GM10266 (cell line): ENCODE results near the gene UBE2S.
"Not testable (repeated sequence)": the region's sequence is repeated elsewhere in the genome, so short reads cannot be mapped to it uniquely, and the experiment has no call there.

Source experiments
- DNase-seq: peaks from one replicate; pipeline ENCODE4 v3.0.0; 2012; ENCODE audit errors: extremely low spot score
- CTCF ChIP-seq: IDR thresholded peaks from 2 replicates; pipeline ENCODE4 v1.5.1; 2012; ENCODE audit warnings: mild to moderate bottlenecking, low read depth; ENCODE audit not compliant: control insufficient read depth, insufficient read depth; ENCODE audit errors: missing control alignments

The UBE2S gene

GRCh38 chr19:55451965-55452748 lies 44.6 kb upstream of the UBE2S start:
- no peak for DNase-seq
- TF ChIP-seq CTCF, result no peak

GRCh38 chr19:55451163-55451964 lies 43.8 kb upstream of the UBE2S start:
- no peak for DNase-seq
- TF ChIP-seq CTCF, result no peak

- no peak for DNase-seq
- TF ChIP-seq CTCF, result no peak
These were observed 41.9 kb upstream of the UBE2S start for GRCh38 chr19:55449469-55449868.

GRCh38 chr19:55448175-55448490 lies 40.5 kb upstream of the UBE2S start:
- not testable (repeated sequence) for DNase-seq

GRCh38 chr19:55447421-55448174 lies 40.0 kb upstream of the UBE2S start:
- no peak for DNase-seq
- no peak for TF ChIP-seq CTCF

GRCh38 chr19:55446060-55446459 lies 38.5 kb upstream of the UBE2S start:
- no peak for TF ChIP-seq CTCF
- DNase-seq, result no peak

GRCh38 chr19:55444646-55445045 lies 37.1 kb upstream of the UBE2S start:
- no peak for TF ChIP-seq CTCF
- no peak for DNase-seq
